Islet of Langerhans (tissue), 1 donor: ENCODE results near the gene ELAVL2.

Experiments used
- FAIRE-seq: peaks from one replicate; lab custom pipeline; 2011; peaks lifted over from hg19 to GRCh38; lab: Jason Lieb, UNC

The ELAVL2 gene

DNA sequence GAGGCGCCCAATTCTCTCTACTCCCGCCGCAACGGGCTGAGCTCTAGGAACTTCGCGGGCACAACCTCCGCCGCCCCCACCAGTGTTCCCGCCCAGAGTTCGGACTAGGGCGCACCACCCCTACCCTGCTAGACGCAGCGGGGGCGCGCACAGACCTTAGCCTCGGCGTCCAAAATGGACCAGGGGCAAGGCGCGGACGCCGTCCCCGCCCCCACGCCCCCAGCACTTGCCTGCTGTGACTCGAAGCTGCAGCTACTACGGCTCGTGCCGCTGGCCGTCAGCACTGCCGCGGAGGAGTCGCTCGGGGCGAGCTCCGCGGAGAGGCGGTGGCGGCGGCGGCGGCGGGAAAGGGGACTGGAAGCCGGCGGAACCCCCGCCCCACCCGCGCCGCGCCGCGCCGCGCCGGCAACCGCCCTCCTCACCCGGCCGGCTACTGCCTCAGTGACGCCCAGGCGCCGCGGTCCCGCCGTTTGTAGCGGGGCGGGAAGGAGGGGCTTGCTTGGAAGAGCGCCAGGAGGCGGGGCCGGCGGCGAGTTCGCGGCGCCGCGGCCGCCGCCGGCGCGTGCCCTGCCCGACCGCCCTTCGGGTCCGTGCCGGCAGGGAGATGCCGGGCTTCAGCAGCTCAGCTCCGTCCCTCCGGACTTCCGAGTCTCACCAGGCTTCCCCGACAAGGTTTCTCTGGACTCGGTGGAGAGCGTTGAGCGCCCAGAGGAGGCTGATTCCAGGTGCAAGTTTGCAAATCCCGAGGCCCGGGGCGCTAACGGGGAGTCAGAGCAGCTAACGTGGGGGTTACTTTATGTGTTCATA lies 4.5 kb downstream of the ELAVL2 start:
- FAIRE-seq = no peak

- no peak for FAIRE-seq
These were observed 5.3 kb downstream of the ELAVL2 start for GRCh38 chr9:23820451-23821374.

- FAIRE-seq = no peak
These were observed 6.6 kb downstream of the ELAVL2 start for GRCh38 chr9:23819403-23819802.

DNA sequence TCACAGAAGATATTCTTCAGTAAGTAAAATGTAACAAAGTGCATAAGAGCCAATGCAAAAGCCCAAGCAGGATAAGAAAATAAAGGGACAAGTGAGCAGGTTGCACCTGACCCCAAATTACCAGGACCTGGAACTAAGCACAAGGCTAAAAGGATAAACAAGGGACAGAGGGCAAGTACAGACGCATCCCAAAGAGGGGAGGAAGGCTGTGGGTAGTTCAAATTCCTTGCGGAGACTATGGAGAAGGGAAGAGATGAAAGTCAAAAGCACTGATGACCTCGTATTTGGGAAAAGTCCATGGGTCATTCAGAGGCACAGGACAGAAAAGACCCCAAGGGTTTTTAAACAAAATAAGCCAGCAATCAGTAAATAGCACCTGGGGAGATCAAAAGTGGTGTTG lies 11.8 kb downstream of the ELAVL2 start:
- no peak for FAIRE-seq

GRCh38 chr9:23812673-23813072 lies 13.4 kb downstream of the ELAVL2 start:
- FAIRE-seq = no peak

GRCh38 chr9:23811633-23812032 lies 14.4 kb downstream of the ELAVL2 start:
- no peak for FAIRE-seq

DNA sequence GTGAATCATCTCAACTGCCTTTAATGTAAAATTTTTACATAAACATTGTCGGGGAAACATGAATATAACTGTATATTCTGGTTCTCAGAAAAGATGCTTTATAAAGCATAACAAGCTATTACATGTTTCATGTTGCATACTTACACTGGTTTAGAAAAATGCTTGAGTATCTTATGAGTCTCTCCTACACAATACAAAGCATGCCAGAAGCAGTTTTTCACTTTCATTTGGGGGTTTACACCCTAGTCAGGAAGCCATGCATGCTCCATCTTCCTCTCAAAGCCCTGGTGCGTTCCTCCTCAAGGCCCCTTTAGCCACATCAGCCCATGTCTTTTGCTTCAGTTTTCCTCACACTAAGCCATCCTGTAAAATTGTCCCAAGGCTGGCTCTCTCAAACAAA lies 22.8 kb downstream of the ELAVL2 start:
- FAIRE-seq = no peak

DNA sequence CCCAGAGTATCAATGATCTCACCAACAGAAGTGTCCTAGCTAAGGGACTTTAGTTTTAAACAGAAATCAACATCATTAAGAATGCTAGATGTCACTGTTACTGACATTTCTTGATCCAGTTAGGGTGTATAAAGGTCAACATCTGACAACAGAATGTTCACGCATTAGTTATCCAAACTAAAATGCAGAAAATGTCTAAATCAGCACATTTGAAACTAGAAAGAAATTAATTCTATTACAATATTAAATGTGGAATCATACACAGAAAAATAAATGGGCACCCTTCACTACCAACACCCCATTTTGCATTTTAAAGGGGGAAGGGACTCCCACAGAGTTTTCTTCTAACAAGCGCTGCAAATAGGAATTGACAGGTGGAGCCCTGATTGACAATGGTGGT lies 24.5 kb downstream of the ELAVL2 start:
- FAIRE-seq = no peak

DNA sequence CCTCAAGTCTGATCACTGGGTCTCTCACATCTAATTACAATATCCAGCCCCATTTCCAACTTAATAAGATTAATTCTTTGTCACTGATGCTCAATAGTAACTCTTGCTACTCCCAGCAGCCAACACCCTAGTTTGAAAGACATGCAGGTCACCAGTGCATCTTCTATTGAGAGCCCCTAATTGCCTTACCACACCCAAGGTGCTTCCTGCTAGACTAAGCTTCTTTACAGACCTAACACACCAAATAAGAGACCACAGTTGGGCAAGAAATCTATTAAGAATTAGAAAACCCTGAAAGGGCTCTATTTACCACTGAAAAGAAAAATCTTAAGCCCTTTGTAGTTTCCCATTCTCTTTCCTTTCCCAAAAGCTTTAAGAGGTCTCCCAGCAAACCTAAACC lies 26.5 kb downstream of the ELAVL2 start:
- no peak for FAIRE-seq

- FAIRE-seq = no peak
These were observed 27.7 kb downstream of the ELAVL2 start for GRCh38 chr9:23798325-23798724.

DNA sequence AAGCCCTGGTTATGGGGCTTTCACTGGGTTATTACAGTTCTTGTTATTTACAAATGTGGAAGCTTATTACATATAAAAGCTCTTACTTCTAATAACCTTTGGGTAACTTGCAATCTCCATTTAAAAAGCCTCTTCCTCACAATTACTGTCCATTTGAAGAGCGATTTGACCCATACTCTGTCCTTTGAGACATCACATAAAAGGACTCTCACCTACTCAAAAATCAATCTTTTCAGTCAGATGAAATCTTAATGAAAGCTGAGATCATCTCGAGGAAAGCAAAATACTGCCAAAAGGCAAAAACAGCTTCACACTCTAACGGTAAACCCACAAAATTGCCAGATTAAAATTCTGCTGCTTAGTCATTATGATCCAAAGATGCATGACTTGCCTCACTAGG lies 29.8 kb downstream of the ELAVL2 start:
- no peak for FAIRE-seq

- no peak for FAIRE-seq
These were observed 35.4 kb downstream of the ELAVL2 start for GRCh38 chr9:23790351-23791260.

DNA sequence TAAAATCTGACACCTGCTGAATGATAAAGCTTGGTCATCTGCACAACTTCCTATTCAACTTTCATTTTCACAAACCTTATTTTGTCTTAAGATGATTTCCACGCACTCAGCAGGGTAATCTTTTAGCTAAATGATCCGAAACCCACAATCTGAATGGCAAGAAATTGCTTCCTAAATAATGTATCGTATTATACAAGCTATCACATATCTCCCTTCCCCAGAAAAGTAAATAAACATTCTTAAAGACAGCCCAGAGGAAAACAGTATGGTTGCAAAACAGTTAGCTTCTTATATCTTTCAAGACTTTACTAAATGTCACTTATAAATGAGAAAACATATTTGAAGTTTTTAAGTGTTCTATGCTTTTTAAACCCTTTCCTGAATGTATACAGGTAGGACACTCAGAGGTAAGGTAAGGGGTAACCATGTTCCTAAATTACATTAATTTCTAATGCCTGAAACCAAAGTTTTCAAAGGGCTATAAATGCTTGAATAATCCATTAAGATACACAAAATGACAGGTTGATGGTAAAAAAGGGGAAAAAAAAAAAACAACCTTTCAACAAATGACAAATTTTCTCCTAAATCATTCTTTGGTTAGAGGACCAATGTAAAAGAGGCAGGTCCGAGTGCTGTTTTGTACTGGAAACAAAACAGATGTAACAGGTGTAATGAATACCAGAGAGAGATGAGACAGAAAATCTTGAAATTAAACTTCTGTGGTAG lies 36.3 kb downstream of the ELAVL2 start:
- no peak for FAIRE-seq

DNA sequence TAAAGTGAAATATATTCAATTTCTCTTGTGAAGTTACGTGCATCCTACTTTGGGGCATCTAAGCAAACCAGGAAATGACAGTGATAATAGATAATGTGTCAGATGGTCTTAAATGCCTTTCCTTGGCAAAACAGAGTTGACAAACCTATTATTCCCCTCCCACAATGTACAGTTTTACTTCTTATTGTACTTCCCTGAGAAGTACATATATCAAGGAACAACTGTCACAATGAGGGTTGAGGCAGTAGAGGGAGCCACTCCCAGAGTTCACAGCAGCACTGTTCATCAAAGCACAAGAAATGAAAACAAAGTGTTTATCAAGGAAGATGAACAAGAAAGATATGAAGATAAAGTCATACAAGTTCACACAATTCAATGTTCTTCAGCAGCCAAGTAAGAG lies 41.1 kb downstream of the ELAVL2 start:
- no peak for FAIRE-seq

DNA sequence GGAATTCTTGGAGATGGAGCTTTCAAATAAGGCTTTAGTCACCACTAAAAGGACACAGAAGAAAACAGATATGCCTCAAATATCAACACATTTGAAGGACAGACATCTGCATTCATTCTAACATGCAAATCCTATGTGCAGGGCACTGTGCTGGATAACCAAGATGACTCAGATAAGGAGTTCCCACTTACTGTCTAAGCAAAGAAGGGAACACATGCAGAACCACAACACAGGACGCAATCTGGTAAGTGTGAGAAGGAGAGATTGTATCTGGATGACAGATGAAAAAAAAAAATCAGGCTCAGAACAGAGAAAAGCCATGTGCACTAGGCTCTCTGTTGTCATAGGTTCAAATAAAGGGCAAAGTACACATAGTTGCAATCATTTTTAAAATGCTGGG lies 42.5 kb downstream of the ELAVL2 start:
- FAIRE-seq = no peak

DNA sequence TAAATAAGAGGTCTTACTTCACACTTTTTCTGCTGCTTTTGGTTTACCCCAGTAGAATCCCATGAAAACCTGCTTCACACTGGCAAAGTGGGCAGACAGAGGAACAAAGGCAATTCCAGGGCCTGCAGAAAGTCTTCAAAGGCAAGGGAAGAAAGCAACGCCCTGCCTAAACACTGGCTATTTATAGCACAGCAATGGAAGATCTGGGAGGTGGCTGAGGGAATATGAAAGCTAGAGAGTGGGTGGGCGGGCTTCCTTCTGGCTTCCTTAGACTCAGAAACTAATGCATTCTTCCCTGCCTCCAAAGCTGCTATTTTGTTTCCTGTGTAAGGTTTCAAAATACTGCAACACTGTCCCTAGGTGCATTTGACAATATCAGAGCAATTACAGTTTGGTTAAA lies 46.8 kb downstream of the ELAVL2 start:
- FAIRE-seq = no peak

DNA sequence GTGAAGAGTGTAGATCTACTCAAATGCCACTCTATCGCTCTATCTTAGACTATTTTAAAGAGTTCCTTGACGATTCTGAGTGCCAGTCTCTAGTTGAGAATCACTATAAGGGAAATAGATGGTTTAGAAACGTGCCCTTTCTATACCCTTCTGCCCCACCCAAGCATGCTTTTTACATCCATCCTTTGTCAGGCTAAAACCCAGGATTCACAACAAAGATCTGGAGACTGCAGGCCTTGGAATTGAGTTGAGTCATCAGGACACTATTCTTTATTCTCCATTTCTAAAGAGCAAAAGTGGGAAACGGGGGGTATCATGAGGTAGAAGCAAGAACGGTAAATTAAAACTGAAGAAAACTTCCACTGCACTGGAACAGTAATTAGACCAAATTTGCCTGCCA lies 48.7 kb downstream of the ELAVL2 start:
- no peak for FAIRE-seq

DNA sequence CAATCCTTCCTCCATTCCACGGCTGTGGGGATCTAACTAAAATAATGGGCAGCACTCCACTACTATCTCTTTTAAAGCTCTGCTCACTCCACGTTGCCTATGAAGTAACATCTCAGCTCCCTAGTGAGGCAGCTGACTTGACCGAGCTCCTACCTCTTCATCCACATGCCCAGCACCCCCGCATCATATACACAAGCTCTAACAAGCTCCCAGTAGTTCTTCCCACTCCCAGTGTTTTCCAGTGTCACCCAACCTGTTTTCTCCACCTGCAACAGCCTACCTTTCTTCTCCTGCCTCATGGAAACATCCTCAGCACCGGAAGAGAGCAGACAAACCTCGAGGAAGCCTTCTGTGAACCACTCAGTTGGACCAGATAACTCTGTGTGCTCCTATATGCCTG lies 50.5 kb downstream of the ELAVL2 start:
- FAIRE-seq = no peak

DNA sequence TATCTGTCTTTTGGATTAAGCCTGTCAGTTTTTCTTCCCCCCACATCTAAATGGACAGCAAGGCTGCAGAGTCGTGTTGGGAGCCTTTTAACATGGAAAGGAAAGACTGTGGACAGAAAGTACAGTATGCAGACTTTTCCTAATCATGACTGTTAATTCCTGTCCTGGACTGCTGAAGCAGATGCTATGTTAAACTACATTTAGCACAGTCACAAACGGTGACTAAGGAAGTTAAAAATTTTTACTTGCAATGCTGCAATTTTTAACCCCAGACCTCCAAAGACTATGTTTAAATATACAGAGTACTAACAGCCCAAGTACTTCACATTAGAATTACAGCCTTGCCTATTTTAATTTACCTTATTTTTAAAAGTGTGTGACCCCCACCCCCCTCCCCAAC lies 51.8 kb downstream of the ELAVL2 start:
- FAIRE-seq = no peak

DNA sequence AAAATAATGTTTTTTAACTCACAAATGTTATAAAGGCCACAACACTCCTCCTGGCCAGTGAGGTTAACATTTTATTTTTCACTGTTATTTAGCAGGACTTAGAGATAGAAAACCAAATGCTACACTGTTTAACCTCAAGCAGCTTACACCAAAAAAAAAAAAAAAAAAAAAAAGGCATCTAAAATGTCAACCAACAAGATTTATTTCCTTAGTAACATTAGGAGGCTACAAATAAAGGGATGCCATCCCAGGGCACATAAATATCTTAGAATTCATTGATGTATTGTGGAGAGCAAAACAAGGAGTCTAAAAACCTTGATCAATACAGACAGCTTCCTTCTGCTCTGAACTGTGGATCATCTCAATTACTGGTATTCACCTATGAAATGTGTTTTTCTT lies 53.7 kb downstream of the ELAVL2 start:
- no peak for FAIRE-seq

GRCh38 chr9:23771746-23772384 lies 54.2 kb downstream of the ELAVL2 start:
- FAIRE-seq = no peak
